ENCODE data around the gene COL9A3.

COL9A3 gene

GRCh38 chr20:62825333-62825985 lies 8.6 kb downstream of the COL9A3 start:
- Histone ChIP-seq H3K23ac (ENCODE audit: low read length) (no peak overlapping the region), H3K14ac (ENCODE audit: low read length) (no peak overlapping the region), H3K4me3 (ENCODE audit: low read depth, low read length) (no peak overlapping the region), H3K36me3 (ENCODE audit: control insufficient read depth in 1 of 2, insufficient read depth in 2 of 2, low read length in 2 of 2) (peaks cover 70 to 76% of the 10 kb centered on the region in 2 experiments), H2BK5ac (ENCODE audit: low read depth, low read length, poor library complexity) (no peak overlapping the region), H3K4ac (ENCODE audit: low read depth, low read length) (no peak overlapping the region), H2BK12ac (ENCODE audit: low read length) (no peak overlapping the region), H3K27ac (ENCODE audit: low read depth, low read length) (no peak overlapping the region), H4K91ac (ENCODE audit: low read depth, low read length) (no peak overlapping the region), H3K4me1 (ENCODE audit: control insufficient read depth in 1 of 2, insufficient read depth in 2 of 2, low read length in 2 of 2) (peaks cover 4 to 6% of the 10 kb centered on the region in 2 experiments), H3K27me3 (ENCODE audit: insufficient read depth, low read length) (no peaks in the 10 kb centered on the region), H3K18ac (ENCODE audit: low read length) (no peak overlapping the region), H4K12ac (ENCODE audit: low read depth, low read length) (no peak overlapping the region), H2AFZ (ENCODE audit: insufficient read depth, low read length, poor library complexity) (no peak overlapping the region), H2AK5ac (ENCODE audit: low read length) (no peak overlapping the region), H3K4me2 (ENCODE audit: low read length) (no peak overlapping the region), H2BK120ac (ENCODE audit: insufficient read depth, low read length, poor library complexity) (no peak overlapping the region), H4K8ac (ENCODE audit: low read depth, low read length) (no peak overlapping the region), H3K9me3 (ENCODE audit: insufficient read depth, low read depth, low read length) (no peaks in the 10 kb centered on the region), H3K79me1 (ENCODE audit: low read length) (no peaks in the 10 kb centered on the region), H3K9ac (ENCODE audit: low read length) (no peak overlapping the region), H3K79me2 (ENCODE audit: control insufficient read depth, insufficient read depth, low read length, poor library complexity) (no peaks in the 10 kb centered on the region)
- no peak for DNase-seq
- no CpG with 5 or more reads among the region's 22 CpGs for WGBS (ENCODE audit: extremely low coverage, insufficient coverage, insufficient read length)

GRCh38 chr20:62825986-62826645 lies 9.3 kb downstream of the COL9A3 start:
- no peak overlapping the region for H3K23ac ChIP-seq (ENCODE audit: low read length)
- no peak overlapping the region for H2BK5ac ChIP-seq (ENCODE audit: low read depth, low read length, poor library complexity)
- H4K12ac ChIP-seq (ENCODE audit: low read depth, low read length): no peak overlapping the region
- no peaks in the 10 kb centered on the region for H3K27me3 ChIP-seq (ENCODE audit: insufficient read depth, low read length)
- H2BK12ac ChIP-seq (ENCODE audit: low read length): no peak overlapping the region
- peaks cover 69 to 74% of the 10 kb centered on the region in 2 experiments for H3K36me3 ChIP-seq (ENCODE audit: control insufficient read depth in 1 of 2, insufficient read depth in 2 of 2, low read length in 2 of 2)
- no peak overlapping the region for H2BK120ac ChIP-seq (ENCODE audit: insufficient read depth, low read length, poor library complexity)
- H4K8ac ChIP-seq (ENCODE audit: low read depth, low read length): no peak overlapping the region
- no peak overlapping the region for H2AK5ac ChIP-seq (ENCODE audit: low read length)
- H4K91ac ChIP-seq (ENCODE audit: low read depth, low read length): no peak overlapping the region
- H3K14ac ChIP-seq (ENCODE audit: low read length): no peak overlapping the region
- H3K4me2 ChIP-seq (ENCODE audit: low read length): no peak overlapping the region
- H3K79me1 ChIP-seq (ENCODE audit: low read length): no peaks in the 10 kb centered on the region
- WGBS (ENCODE audit: extremely low coverage, insufficient coverage, insufficient read length): no CpG with 5 or more reads among the region's 27 CpGs
- peaks cover 5 to 10% of the 10 kb centered on the region in 2 experiments for H3K4me1 ChIP-seq (ENCODE audit: control insufficient read depth in 1 of 2, insufficient read depth in 2 of 2, low read length in 2 of 2)
- H3K9me3 ChIP-seq (ENCODE audit: insufficient read depth, low read depth, low read length): no peaks in the 10 kb centered on the region
- H2AFZ ChIP-seq (ENCODE audit: insufficient read depth, low read length, poor library complexity): no peak overlapping the region
- no peak overlapping the region for H3K4ac ChIP-seq (ENCODE audit: low read depth, low read length)
- H3K9ac ChIP-seq (ENCODE audit: low read length): no peak overlapping the region
- H3K18ac ChIP-seq (ENCODE audit: low read length): no peak overlapping the region
- no peak overlapping the region for H3K4me3 ChIP-seq (ENCODE audit: low read depth, low read length)
- DNase-seq: no peak
- no peaks in the 10 kb centered on the region for H3K79me2 ChIP-seq (ENCODE audit: control insufficient read depth, insufficient read depth, low read length, poor library complexity)
- H3K27ac ChIP-seq (ENCODE audit: low read depth, low read length): no peak overlapping the region

GRCh38 chr20:62826646-62827310 lies 9.9 kb downstream of the COL9A3 start:
- Histone ChIP-seq H3K4ac (ENCODE audit: low read depth, low read length) (no peak overlapping the region), H3K79me1 (ENCODE audit: low read length) (no peaks in the 10 kb centered on the region), H4K8ac (ENCODE audit: low read depth, low read length) (no peak overlapping the region), H3K36me3 (ENCODE audit: control insufficient read depth in 1 of 2, insufficient read depth in 2 of 2, low read length in 2 of 2) (peaks cover 72 to 73% of the 10 kb centered on the region in 2 experiments), H2BK12ac (ENCODE audit: low read length) (no peak overlapping the region), H2AK5ac (ENCODE audit: low read length) (no peak overlapping the region), H4K12ac (ENCODE audit: low read depth, low read length) (no peak overlapping the region), H3K18ac (ENCODE audit: low read length) (no peak overlapping the region), H3K27ac (ENCODE audit: low read depth, low read length) (no peak overlapping the region), H3K4me2 (ENCODE audit: low read length) (no peak overlapping the region), H2AFZ (ENCODE audit: insufficient read depth, low read length, poor library complexity) (no peak overlapping the region), H4K91ac (ENCODE audit: low read depth, low read length) (no peak overlapping the region), H3K9me3 (ENCODE audit: insufficient read depth, low read depth, low read length) (no peaks in the 10 kb centered on the region), H3K4me3 (ENCODE audit: low read depth, low read length) (no peak overlapping the region), H2BK120ac (ENCODE audit: insufficient read depth, low read length, poor library complexity) (no peak overlapping the region), H3K4me1 (ENCODE audit: control insufficient read depth in 1 of 2, insufficient read depth in 2 of 2, low read length in 2 of 2) (peaks cover 7 to 13% of the 10 kb centered on the region in 2 experiments), H3K9ac (ENCODE audit: low read length) (no peak overlapping the region), H3K23ac (ENCODE audit: low read length) (no peak overlapping the region), H3K14ac (ENCODE audit: low read length) (no peak overlapping the region), H3K27me3 (ENCODE audit: insufficient read depth, low read length) (no peaks in the 10 kb centered on the region), H3K79me2 (ENCODE audit: control insufficient read depth, insufficient read depth, low read length, poor library complexity) (no peaks in the 10 kb centered on the region), H2BK5ac (ENCODE audit: low read depth, low read length, poor library complexity) (no peak overlapping the region)
- no peak for DNase-seq
- no CpG with 5 or more reads among the region's 24 CpGs for WGBS (ENCODE audit: extremely low coverage, insufficient coverage, insufficient read length)

- no peak overlapping the region for H4K8ac ChIP-seq (ENCODE audit: low read depth, low read length)
- H4K91ac ChIP-seq (ENCODE audit: low read depth, low read length): no peak overlapping the region
- no peak overlapping the region for H3K4ac ChIP-seq (ENCODE audit: low read depth, low read length)
- no peak overlapping the region for H3K14ac ChIP-seq (ENCODE audit: low read length)
- no peak overlapping the region for H3K9ac ChIP-seq (ENCODE audit: low read length)
- no peak overlapping the region for H3K23ac ChIP-seq (ENCODE audit: low read length)
- no peaks in the 10 kb centered on the region for H3K9me3 ChIP-seq (ENCODE audit: insufficient read depth, low read depth, low read length)
- no peak overlapping the region for H2AK5ac ChIP-seq (ENCODE audit: low read length)
- H3K36me3 ChIP-seq (ENCODE audit: control insufficient read depth in 1 of 2, insufficient read depth in 2 of 2, low read length in 2 of 2): peaks cover 74% of the 10 kb centered on the region in 2 experiments
- no peak overlapping the region for H3K18ac ChIP-seq (ENCODE audit: low read length)
- no peak overlapping the region for H2BK5ac ChIP-seq (ENCODE audit: low read depth, low read length, poor library complexity)
- peaks cover 7 to 15% of the 10 kb centered on the region in 2 experiments for H3K4me1 ChIP-seq (ENCODE audit: control insufficient read depth in 1 of 2, insufficient read depth in 2 of 2, low read length in 2 of 2)
- H2BK12ac ChIP-seq (ENCODE audit: low read length): no peak overlapping the region
- H3K4me2 ChIP-seq (ENCODE audit: low read length): no peak overlapping the region
- H3K4me3 ChIP-seq (ENCODE audit: low read depth, low read length): no peak overlapping the region
- H3K79me2 ChIP-seq (ENCODE audit: control insufficient read depth, insufficient read depth, low read length, poor library complexity): no peaks in the 10 kb centered on the region
- H3K27me3 ChIP-seq (ENCODE audit: insufficient read depth, low read length): no peaks in the 10 kb centered on the region
- H3K27ac ChIP-seq (ENCODE audit: low read depth, low read length): no peak overlapping the region
- no peak overlapping the region for H4K12ac ChIP-seq (ENCODE audit: low read depth, low read length)
- no peak overlapping the region for H2AFZ ChIP-seq (ENCODE audit: insufficient read depth, low read length, poor library complexity)
- H3K79me1 ChIP-seq (ENCODE audit: low read length): no peaks in the 10 kb centered on the region
- no peak overlapping the region for H2BK120ac ChIP-seq (ENCODE audit: insufficient read depth, low read length, poor library complexity)
- WGBS (ENCODE audit: extremely low coverage, insufficient coverage, insufficient read length): no CpG with 5 or more reads among the region's 29 CpGs
- DNase-seq: no peak
Measured at GRCh38 chr20:62827311-62828038, 10.6 kb downstream of the COL9A3 start.
